Stimulated activated CD4-positive, alpha-beta T cell treated with anti-CD3 and anti-CD28 coated beads, Interleukin-15, amount 100 ng/mL, for 24 hours (primary cell): ENCODE data around the gene LY9.

Source experiments
- DNase-seq: peaks from one replicate; pipeline ENCODE4 v3.0.0-alpha.2; 2020

LY9 gene

DNA sequence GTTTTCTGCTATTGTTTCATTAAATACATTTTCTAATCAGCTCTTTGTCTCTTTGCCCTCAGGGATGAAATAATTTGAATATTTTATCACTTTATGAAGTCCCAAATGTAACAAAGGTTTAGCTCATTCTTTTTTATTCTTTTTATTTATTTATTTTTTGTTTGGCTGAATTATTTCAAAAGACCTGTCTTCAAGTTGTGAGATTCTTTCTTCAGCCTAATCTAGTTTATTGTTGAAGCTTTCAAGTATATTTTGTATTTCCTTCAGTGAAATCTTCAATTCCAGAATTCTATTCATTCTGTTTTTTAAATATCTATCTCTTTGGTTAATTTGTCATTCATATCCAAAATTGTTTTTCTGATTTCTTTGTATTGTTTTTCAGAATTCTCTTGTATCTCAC lies 10.8 kb downstream of the LY9 start:
- DNase-seq = no peak

DNA sequence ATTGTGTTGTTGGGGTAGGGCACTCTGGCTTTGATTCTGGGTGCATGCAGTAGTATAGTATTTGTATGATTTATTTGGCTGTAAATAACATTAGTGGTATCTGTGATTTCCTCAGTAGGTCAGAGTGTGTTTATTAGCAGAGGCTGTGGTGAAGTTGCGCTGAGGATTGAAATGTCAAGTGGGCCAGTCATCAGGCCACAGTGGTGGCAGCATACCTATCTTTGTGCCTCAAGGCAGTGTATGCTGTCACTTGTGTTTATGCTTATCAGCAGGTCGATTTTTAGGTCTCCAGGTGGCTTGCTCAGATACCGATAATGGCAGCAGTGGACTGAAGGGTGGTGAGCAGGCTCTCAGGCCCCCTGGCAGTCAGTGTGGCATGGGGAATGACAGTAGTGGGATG lies 11.3 kb downstream of the LY9 start:
- no peak for DNase-seq

DNA sequence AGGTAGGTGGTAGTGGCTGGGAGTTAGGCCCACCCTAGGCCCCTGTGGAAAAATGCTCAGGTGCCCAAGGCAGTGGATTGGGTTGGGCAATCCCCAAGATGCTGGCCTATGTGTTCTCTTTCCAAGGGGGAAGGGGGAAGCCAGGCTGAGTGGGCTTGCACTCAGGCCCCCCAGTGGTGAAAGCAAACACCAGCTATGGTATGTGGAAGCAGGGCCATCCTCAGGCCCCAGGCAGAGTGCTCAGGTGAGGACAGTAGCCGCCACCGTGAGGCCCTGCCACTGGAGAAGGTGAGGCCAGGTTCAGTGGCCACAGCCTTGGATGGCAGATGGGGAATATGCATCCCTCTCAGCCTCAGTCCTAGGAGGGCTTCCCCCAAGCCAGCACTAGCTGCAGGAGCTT lies 11.8 kb downstream of the LY9 start:
- no peak for DNase-seq

DNA sequence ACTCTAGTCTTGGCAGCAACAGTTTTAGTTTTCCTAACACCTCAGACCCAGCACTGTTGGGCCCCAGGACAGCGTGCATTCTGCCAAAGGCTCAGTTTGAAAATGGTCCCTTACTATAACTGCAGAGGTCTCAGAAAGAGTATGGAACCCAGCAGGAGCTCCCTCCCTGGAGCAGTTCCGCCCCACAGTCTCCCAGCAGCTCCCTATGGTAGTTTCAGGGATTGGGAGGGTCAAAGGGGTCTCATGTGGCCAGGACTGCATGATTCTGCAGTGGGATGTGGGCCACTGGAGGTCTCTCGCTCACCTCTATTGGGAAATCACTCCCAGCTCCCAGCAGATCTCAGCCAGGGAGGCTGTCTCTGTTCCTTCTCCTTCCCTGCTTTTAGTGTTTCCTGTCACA lies 12.3 kb downstream of the LY9 start:
- DNase-seq = no peak

DNA sequence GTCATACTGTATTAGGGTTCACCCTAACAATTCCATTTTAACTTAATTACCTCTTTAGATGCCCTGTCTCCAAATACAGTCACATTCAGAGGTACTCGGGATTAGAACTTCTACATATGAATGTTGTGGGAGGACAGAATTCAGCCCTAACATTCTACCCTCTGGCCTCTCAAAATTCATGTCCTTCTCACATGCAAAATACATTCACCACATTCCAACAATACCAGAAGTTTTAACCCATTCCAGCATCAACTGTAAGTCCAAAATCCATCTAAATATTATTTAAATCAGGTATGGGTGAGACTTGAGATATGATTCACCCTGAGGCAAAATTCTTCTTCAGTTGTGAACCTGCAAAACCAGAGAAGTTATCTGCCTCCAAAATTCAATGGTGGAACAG lies 14.5 kb downstream of the LY9 start:
- DNase-seq = no peak

DNA sequence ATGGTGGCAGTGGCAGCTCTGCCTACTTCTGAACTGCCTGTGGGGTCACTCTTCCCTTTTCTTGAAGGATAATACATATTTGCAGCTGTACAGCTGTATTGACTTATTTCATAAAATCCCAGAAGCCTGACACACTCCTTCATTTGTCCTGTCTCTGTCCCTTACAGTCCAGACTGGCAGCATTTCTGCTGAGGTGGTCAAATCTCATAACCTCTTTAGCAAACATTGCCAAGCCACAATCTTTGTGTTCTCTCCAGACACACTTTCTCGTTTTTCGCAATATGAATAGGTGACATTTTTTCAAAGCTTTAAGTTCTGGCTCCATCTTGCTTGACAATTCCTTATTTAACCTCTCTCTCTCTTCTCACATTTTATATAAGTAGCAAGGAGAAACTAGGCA lies 15.2 kb downstream of the LY9 start:
- no peak for DNase-seq

DNA sequence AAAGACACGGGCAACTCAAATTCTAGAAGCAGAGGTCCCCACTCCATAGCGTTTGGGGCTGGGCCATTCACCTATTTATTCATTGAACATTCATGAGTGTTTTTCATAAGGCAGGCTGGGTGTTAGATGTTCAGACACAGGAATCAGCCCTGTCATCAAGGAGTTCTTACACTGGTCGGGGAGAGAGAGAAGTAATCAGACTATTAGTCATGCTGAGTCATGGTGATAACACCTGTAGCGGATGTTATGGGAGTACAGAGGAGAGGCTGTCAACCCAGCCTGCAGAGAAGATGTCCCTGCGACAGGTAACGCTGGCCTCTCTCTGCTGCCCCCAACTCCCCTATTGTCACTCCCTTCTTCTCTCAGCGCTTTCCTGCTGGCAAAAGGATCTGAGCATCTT lies 17.2 kb downstream of the LY9 start:
- no peak for DNase-seq

DNA sequence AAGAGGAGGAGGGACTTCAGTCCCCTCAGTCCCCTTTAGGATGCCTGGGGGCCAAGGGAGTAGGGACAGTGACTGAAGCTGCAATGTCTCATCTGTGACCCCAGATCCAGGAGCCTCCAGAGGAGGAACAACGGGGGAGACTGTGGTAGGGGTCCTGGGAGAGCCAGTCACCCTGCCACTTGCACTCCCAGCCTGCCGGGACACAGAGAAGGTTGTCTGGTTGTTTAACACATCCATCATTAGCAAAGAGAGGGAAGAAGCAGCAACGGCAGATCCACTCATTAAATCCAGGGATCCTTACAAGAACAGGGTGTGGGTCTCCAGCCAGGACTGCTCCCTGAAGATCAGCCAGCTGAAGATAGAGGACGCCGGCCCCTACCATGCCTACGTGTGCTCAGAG lies 18.3 kb downstream of the LY9 start:
- DNase-seq = no peak

DNA sequence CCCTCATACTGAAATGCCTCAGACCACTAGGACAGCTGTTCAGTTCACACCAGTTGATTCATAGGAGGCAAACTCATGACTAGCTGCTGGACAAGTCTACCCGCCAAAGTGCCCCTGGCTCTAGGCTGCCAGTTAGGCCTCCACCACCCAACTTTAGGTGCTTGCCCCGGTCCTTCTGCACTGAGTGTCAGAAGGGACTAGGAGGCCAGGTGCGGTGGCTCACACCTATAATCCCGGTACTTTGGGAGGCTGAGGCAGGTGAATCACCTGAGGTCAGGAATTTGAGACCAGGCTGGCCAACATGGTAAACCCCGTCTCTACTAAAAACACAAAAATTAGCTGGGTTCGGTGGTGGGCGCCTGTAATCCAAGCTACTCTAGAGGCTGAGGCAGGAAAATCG lies 18.9 kb downstream of the LY9 start:
- DNase-seq = no peak

DNA sequence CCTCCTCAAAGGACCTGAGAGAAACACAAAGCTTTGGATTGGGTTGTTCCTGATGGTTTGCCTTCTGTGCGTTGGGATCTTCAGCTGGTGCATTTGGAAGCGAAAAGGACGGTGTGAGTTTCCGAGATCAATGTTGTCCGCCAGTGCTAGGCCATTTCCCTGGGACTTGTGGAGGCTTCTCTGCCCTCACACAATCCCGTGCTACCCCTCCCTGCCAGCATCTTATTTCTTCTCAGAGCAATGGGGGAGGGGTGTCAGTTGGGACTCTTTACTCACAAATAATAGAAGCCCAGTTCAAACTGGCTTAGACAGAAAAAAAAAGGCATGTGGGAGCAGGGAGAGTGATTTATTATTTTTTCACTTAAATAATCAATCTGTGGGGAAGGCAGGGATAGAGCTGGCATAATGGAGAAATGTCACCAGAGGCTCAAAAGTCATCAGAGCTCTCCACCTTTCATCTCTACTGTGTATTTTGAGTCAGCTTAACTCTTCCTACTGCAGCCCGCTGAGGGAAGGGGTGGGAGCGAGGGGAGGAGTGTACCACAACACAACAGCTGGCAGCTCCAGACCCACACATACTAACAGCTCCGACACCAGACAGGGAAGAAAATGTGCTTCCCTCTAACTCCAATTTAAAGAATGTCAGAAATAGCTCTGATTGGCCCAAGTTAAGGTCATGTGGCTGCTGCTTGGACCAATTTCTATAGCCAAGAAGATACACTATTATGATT lies 22.4 kb downstream of the LY9 start:
- DNase-seq = no peak

DNA sequence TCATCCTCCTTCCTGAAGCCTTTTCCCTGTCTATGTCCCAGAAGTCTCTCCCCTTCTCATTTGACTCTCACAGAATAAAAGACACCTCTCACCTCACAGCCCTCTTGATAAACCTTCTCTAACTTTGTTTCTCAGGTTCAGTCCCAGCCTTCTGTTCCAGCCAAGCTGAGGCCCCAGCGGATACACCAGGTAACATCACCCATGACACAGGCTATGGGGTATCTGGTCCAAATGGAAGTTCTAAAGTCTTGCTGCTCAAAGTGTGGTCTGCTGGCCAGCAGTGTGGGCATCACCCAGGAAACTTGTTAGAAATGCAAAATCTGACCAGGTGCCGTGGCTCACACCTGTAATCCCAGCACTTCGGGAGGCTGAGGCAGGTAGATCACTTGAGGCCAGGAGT lies 23.2 kb downstream of the LY9 start:
- no peak for DNase-seq

DNA sequence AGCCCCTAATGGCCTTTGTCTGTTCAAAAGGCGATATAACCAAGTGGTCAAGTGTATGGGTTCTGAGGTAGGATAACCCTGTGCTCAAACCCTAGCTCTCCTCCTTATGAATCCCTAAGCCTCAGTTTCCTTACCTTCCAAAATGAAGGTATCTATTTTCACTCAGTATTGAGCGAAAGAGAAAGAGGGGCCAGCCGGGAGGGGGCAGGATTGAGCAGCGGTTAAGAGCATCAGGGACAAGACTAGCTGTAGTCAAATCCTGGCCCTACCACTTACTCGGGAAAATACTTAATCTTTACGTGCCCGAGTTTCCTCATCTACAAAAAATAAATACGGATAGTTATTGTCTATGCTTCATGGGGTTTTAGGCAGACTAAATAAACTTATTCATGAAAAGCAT lies 25.7 kb downstream of the LY9 start:
- no peak for DNase-seq

DNA sequence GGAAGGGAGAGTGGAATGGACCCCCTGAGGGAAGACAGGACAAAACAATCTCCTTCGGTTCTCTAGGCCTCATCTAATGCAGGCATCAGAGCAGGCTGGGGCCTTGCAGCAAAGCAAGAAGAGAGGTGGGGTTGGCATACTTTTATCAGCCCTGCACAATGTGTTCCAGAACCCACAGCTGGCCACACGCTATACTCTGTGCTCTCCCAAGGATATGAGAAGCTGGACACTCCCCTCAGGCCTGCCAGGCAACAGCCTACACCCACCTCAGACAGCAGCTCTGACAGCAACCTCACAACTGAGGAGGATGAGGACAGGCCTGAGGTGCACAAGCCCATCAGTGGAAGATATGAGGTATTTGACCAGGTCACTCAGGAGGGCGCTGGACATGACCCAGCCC lies 27.3 kb downstream of the LY9 start:
- DNase-seq = no peak

DNA sequence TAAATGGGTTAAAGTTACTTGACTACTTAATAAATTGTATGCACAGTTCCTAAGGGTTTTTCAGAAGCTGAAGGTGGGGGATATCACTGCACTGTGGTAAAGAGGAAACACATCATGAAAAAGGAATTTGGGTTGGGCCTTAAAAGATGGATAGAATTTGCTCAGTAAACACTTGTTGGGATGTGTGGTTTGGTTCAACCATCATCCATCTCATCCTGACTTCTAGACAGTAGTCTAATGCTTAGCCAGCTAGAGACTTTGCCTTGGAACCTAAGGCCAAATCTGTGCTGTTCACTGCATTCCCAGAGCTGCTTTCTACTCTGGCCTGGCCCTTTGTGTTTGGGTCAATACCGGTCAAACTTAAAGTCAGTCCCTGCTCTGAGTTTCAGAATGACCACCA lies 30.6 kb downstream of the LY9 start:
- DNase-seq = no peak

DNA sequence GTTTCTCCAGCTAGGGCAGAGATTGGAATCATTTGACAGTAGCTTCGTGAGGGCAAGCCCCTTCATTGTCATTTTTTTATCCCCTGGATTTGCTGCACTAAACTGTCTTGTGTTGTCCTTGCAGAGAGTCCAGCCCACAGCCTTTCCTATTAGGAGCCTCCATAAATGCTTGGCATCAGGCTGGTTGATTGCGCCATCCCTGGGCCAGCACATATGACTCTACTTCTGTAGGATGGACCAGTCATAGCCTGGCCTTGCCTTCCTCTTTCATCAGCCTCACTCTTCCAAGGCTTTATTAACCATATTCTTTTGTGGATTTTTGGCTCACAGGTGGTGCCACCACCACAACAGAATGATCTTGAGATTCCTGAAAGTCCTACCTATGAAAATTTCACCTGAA lies 31.4 kb downstream of the LY9 start:
- no peak for DNase-seq

DNA sequence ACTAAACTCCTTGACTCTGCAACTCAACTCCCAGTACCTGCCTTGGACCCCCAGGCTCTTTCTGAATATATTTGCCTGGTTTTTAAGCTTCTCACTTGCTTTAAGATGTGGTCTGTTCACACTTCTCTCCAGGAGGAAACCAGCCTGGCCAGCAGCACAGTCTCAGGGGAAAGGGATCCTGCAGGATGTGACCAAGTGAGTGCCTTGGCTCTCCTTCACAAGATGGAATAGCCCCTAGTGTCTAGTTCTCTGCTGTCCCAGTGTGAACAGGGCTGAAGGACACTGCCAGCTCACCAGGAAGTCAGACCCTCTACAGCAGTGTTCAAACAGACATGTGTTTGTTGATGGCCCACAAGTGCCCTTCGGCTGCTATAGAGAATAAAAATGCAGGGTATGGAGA lies 33.8 kb downstream of the LY9 start:
- no peak for DNase-seq

DNA sequence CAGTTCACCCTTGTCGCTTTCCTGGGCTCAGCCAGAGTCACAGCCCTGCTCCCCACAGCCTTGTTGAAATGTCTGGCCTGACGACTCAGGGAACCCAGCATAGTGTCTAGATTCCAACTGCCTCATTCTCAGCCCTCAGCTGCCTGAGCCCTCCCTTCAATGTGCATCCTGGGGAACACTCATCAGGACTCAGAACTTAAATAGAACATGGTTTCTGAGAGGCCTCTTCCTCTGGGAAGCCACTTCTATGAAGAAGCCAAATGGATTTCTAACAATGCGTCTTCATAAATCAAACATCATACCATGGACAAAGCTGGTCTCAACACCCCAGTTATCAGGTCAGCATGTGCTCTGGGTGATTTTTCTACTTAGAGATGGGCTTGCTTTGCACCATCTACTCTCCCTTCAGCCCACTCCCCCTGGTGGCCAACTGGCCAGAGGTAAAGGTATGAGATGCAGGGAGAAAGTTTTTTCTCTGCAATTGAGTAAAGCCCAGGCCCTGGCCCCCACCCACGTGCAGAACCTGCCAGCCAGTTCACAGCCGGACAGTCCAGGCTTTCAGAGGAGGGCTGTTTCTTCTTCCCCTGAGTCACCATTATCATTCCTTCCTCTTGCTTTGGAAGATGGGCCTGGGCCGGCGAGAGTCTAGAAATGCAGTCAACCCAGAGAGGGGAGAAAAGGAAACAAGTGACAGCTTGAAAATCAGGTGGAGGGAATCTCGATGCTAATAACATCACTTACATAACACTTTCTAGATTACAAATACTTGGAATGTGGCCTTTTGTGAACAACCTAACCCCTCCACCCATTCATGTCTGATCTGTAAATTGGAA lies 34.6 kb downstream of the LY9 start:
- DNase-seq = peak; percentile 86

DNA sequence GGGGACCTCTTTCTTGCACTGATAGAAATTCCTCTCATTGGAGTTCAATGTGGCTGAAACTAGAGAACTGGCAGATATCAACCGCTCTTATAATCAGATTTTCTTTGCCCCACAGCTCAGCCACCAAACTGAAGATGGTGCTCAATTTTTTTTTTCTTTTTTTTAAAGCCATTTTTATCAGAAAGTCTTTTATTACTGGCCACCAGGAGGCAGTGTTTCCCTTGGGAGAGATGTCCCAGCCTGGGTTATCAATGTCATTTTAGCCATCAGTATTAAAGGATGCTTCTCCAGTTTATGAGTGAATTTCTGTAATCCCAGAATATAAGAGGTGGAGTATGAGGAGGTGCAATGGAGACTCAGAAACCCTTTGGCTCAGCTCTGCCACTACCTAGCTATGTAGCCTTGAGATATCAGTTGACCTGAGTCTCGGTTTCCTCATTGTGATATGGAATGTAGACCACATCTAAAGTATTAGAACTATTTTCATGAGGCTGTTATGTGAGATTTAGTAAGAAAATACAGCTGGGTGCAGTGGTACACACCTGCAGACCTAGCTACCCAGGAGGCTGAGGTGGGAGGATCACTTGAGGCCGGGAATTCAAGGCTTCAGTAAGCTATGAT lies 39.1 kb downstream of the LY9 start:
- DNase-seq = peak; percentile 39

DNA sequence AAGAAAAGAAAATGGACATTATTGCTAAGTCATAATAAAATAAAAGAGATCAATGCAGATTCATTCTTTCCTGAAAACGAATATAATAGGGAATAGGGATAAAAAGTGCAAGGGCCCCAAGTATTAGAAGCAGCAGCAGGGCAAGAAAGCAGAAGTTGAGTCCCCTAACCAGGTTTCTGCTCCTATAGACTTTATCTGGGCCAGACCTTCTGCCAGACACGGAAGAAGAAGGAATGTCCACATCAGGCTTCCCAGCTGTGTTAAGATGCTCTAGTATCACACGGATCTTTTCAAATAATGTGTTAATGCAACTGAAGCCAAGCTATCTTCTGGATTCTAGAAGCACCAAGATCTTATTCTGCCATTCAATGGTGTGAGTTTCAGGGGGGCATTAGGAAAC lies 39.8 kb downstream of the LY9 start:
- DNase-seq = no peak

DNA sequence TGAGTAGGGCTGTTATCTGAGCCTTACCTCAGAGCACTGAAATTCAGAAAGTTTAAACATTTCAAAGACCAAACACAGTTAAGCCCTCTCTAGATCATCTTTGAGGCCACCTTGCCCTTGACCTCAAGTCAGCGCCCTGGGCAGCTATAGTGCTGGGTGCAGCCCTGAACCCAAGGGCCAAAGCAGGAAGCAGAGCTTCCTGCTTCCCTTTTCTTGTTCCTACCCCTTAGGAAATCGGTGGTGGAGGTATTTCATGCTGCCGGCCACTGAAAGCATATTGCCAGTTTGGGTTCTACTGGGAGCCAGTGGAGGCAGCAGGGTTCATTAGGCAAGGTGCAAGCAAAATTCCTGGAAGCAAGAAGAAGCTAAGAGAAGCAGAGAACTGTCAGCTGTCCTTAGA lies 40.6 kb downstream of the LY9 start:
- no peak for DNase-seq

DNA sequence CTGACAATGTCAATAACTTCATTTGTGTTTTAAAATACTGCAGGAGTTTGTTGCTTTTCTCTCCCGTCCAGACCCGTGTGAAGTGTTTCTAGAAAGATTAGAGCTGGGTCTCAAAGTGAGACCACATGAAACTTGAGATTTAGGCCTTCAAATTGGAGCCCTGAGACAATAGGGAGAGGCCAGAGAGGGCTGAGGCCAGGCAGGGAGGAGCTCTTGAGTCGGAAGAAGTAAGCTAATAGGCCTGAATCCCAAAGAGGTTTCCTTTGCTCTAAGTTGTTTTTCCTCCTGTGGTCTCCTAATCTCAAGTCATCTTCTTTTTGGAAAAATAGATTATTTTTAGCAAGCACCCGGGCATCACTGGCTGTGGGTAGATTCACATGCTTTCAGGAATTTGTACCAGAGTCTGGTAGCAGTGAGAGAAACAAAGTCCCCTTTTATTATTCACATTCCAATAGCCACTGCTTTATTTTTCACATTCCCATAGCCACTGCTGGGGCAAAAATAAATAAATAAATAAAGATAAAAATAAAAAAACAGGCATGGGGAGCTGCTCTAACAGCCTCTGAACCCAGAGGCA lies 41.1 kb downstream of the LY9 start:
- no peak for DNase-seq

DNA sequence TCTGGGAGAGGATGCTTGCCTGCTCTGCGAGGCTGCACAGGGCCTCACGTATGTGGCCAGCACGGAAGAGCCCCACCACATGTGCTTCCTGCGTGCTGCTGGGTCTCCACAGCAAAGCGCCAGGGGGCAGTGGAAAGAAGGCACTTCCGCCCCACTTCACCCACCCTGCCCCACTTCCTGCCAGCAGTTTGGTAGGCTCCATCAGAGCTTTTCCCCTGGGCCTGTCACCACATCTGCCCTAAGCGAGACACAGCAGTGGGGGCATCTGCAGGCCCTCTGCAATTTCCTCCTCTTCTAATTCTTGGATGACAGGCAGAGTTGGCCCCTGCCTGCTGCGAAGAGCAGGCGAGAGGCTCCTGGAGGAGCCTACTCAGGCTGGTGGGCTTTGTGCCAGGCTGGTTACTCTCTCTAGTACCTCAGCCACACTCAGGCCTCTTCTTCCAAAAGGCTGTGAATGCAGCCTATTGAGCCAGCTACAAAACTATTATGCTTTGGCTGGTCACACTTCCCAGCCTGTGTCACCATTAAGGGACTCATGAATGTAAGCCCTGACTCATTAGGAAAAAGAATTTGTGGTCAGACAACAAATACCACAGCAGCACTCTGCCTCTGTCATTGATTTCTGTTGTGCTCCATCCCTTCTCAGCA lies 41.7 kb downstream of the LY9 start:
- DNase-seq = peak; percentile 81

DNA sequence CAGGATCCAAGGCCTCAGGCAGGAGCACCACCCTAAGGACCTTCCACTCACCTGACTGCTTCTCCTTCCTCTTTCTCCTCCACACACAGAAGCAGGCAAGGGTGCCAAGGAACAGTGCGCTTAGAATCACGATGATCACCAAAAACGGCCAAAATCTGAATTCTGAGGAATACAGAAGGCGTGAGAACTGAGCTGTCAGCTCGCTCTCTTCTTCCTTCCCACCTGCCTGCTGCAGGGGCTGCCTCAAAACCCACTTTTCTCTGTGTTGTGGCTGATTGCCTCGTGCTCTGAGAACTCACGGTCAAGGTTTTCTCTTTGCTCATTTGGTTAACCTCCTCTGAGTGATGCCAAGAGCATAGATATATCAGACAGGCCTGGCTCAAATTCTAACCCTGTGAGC lies 42.9 kb downstream of the LY9 start:
- DNase-seq = no peak
